ELF-1 (cell line): ENCODE measurements around the gene OR5A1.

Experiments used
- DNase-seq: peaks from one replicate; pipeline ENCODE4 v3.0.0-alpha.2; 2016; ENCODE audit warnings: low read depth, low spot score

The OR5A1 gene

GRCh38 chr11:59479906-59480305 lies 43.6 kb downstream of the OR5A1 start:
- no peak for DNase-seq

- no peak for DNase-seq
These were observed 44.1 kb downstream of the OR5A1 start for GRCh38 chr11:59480359-59480758.
